Measurements from ENCODE around the gene BIRC2. TPM values are rescaled to one million over a fixed set of nuclear protein-coding genes. Genes with fewer than 3 reads are reported as not detected.

Gene BIRC2
- total and polyA plus RNA-seq, 9 of the 15 experiments (the other 6 are each of a cell fraction or from before 2014, with no cell fraction given) = 14.3 to 45.9 (median 20.7) TPM

DNA sequence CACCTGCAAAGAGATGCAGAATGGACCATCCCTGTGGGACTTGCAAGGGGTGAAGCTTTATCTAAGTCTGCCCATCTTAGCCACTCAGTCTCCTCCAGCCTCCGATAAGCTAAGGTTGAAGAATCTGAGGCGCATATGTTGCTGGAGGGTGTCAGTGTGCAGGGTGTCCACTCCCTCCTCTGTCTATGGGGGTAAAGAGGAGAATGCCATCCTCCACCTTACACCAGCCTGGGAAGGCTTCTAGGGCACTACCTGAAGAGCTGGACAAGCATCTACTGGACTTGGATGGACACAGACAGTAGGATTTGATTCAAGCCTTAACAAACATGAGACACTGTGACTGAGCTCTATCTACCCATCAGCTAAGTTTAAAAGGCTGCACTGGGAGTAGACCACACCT lies 59.1 kb downstream of the BIRC2 start:
- BruUV-seq (replicated peaks) = no TSS peak
- CTCF ChIA-PET (ENCODE audit: low intra/inter-chr PET ratio) = no interaction called here
- in situ Hi-C loops (cut with MboI) = no loop called here

DNA sequence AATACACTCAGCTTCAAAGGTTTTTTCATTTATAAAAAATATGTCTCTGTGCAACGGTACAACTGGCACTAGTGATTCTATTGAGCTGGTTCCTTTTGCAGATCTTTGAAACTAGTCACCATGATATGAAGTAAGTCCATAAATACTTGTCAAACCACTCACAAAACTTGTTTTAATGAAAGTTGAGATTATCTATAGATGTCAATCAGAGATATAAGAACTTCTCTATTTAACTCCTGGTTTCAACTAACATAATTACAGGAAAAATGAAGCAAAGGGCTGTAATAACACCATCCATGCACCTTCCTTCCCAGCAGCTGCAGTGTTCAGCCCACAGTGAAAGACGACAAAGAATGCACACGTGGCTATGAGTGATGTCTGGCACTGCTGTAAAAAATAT lies 60.9 kb downstream of the BIRC2 start:
- no peak overlapping the region for H3K9ac ChIP-seq (ENCODE audit: insufficient read depth in 1 of 2, low read depth in 2 of 2, low read length in 2 of 2)
- CTCF ChIA-PET (ENCODE audit: low intra/inter-chr PET ratio) = no interaction called here
- WGBS (ENCODE audit: insufficient coverage, low coverage, missing lambda C conversion rate) = 71% methylated on average over 3 of the region's 3 CpGs
- FAIRE-seq (no peak), ATAC-seq (no peak), DNase-seq (ENCODE audit: extremely low read depth in 1 of 4, low spot score in 3 of 4) (no peak)
- H3K4me1 ChIP-seq (replicated peaks in 1 of 2; ENCODE audit: control insufficient read depth in 2 of 2, insufficient read depth in 2 of 2, low read length in 2 of 2) = peaks cover 0 to 6% of the 10 kb centered on the region in 2 experiments; a peak in 1 of 5 replicates
- H3K4me3 ChIP-seq = no peak overlapping the region
- no peaks in the 10 kb centered on the region for H3K27me3 ChIP-seq (ENCODE audit: control insufficient read depth in 2 of 2, insufficient read depth in 2 of 2, low read length in 2 of 2)
- H3K9me3 ChIP-seq (replicated peaks; ENCODE audit: control insufficient read depth, insufficient read depth, low read depth, low read length) = no peaks in the 10 kb centered on the region
- BruUV-seq (replicated peaks) = no TSS peak
- H3K4me2 ChIP-seq (ENCODE audit: insufficient read depth, low read length) = no peak overlapping the region
- TF ChIP-seq BMI1 (IDR thresholded peaks at IDR 0.05; ENCODE audit: low read length) = no peak
- TF ChIP-seq MXD1 (CRISPR knock-in tag; IDR thresholded peaks at IDR 0.05; ENCODE audit: borderline replicate concordance, poor library complexity, severe bottlenecking) = no peak
- TF ChIP-seq HMG20A (CRISPR knock-in tag; conservative IDR thresholded peaks at IDR 0.05) = no peak
- TF ChIP-seq, protein P1, sequence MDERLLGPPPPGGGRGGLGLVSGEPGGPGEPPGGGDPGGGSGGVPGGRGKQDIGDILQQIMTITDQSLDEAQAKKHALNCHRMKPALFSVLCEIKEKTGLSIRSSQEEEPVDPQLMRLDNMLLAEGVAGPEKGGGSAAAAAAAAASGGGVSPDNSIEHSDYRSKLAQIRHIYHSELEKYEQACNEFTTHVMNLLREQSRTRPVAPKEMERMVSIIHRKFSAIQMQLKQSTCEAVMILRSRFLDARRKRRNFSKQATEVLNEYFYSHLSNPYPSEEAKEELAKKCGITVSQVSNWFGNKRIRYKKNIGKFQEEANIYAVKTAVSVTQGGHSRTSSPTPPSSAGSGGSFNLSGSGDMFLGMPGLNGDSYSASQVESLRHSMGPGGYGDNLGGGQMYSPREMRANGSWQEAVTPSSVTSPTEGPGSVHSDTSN (CRISPR knock-in tag; IDR thresholded peaks at IDR 0.05; ENCODE audit: low read depth) = no peak
- TF ChIP-seq, protein P1 (tag; conservative IDR thresholded peaks at IDR 0.05; ENCODE audit: low read depth) = no peak
- H3K79me2 ChIP-seq (ENCODE audit: control insufficient read depth, insufficient read depth, low read length) = peaks cover 29% of the 10 kb centered on the region
- in situ Hi-C loops (cut with MboI) = no loop called here
- H3K27ac ChIP-seq (ENCODE audit: extremely low read depth, low read depth, low read length) = no peak overlapping the region
- no peak overlapping the region for H2AFZ ChIP-seq (ENCODE audit: low read depth, low read length)
- no peaks in the 10 kb centered on the region for H3K9me1 ChIP-seq (ENCODE audit: control insufficient read depth, insufficient read depth, low read length)
- intact Hi-C loops (cut with micrococcal nuclease) = no loop called here
- POLR2A ChIA-PET = interaction anchor here (0.9 kb wide), 1 partner anchor 68 kb away, joined by 4 read pairs; no protein-coding TSS in a partner anchor
- H4K20me1 ChIP-seq (replicated peaks; ENCODE audit: control insufficient read depth, insufficient read depth, low read length) = no peaks in the 10 kb centered on the region
- peaks cover 9% of the 10 kb centered on the region; the same call in 2 of the 3 replicates for H3K36me3 ChIP-seq (ENCODE audit: control insufficient read depth, insufficient read depth, low read length)

More for the DNA sequence above, 59.1 kb downstream of the BIRC2 start:
- peaks cover 20% of the 10 kb centered on the region for H3K36me3 ChIP-seq (ENCODE audit: control insufficient read depth, insufficient read depth, low read length)
- no peaks in the 10 kb centered on the region for H3K9me3 ChIP-seq (replicated peaks; ENCODE audit: control insufficient read depth, insufficient read depth, low read depth, low read length)
- H3K79me2 ChIP-seq (ENCODE audit: control insufficient read depth, insufficient read depth, low read length) = peaks cover 20% of the 10 kb centered on the region
- H3K27me3 ChIP-seq (ENCODE audit: control insufficient read depth in 2 of 2, insufficient read depth in 2 of 2, low read length in 2 of 2) = no peaks in the 10 kb centered on the region
- no peak overlapping the region for H3K27ac ChIP-seq (ENCODE audit: extremely low read depth, low read depth, low read length)
- intact Hi-C loops (cut with micrococcal nuclease) = no loop called here
- H2AFZ ChIP-seq (ENCODE audit: low read depth, low read length) = no peak overlapping the region
- no peaks in the 10 kb centered on the region for H3K4me1 ChIP-seq (replicated peaks in 1 of 2; ENCODE audit: control insufficient read depth in 2 of 2, insufficient read depth in 2 of 2, low read length in 2 of 2)
- POLR2A ChIA-PET = interaction anchor here (0.6 to 1.4 kb wide), 3 partner anchors 8 to 278 kb away, joined by 3 to 6 read pairs (median 4); no protein-coding TSS in a partner anchor
- ATAC-seq (no peak), FAIRE-seq (no peak), DNase-seq (ENCODE audit: extremely low read depth in 1 of 4, low spot score in 3 of 4) (no peak)
- no peaks in the 10 kb centered on the region for H3K9me1 ChIP-seq (ENCODE audit: control insufficient read depth, insufficient read depth, low read length)
- no peak overlapping the region for H3K9ac ChIP-seq (ENCODE audit: insufficient read depth in 1 of 2, low read depth in 2 of 2, low read length in 2 of 2)
- no peaks in the 10 kb centered on the region for H4K20me1 ChIP-seq (replicated peaks; ENCODE audit: control insufficient read depth, insufficient read depth, low read length)
- 90% methylated on average over 2 of the region's 2 CpGs for WGBS (ENCODE audit: insufficient coverage, low coverage, missing lambda C conversion rate)
- no peak for TF ChIP-seq ZNF586 (CRISPR knock-in tag; conservative IDR thresholded peaks at IDR 0.05)
- TF ChIP-seq ZNF232 (CRISPR knock-in tag; IDR thresholded peaks at IDR 0.05) = no peak
- TF ChIP-seq SMARCC2 (IDR thresholded peaks at IDR 0.05; ENCODE audit: low read depth) = no peak
- no peak for TF ChIP-seq HOXB6 (CRISPR knock-in tag; IDR thresholded peaks at IDR 0.05; ENCODE audit: borderline replicate concordance)
- no peak for TF ChIP-seq ZNF507 (tag; conservative IDR thresholded peaks at IDR 0.05)
- no peak for TF ChIP-seq ARNT (IDR thresholded peaks at IDR 0.05)
- H3K4me2 ChIP-seq (ENCODE audit: insufficient read depth, low read length) = no peak overlapping the region
- H3K4me3 ChIP-seq = no peak overlapping the region

Measured in K562 (cell line).